KMS-11 (cell line): Measurements from ENCODE around the gene CUL4A.

Source experiments
- H2AFZ ChIP-seq: fragments of 200-600 bp; sonication (generic); 2 replicates; pipeline ENCODE4 v1.6.1; 2016; ENCODE audit warnings: antibody characterized with exemption, mixed run types, low read depth
- H3K27ac ChIP-seq: fragments of 200-600 bp; sonication (generic); 2 replicates; pipeline ENCODE4 v1.6.1; 2016; ENCODE audit warnings: mild to moderate bottlenecking, mixed run types
- H3K27me3 ChIP-seq: fragments of 200-600 bp; sonication (generic); 2 replicates; pipeline ENCODE4 v1.6.1; 2017; ENCODE audit warnings: mild to moderate bottlenecking, low read depth, mixed run types, moderate library complexity; ENCODE audit not compliant: insufficient read depth
- H3K36me3 ChIP-seq: fragments of 200-600 bp; sonication (generic); 2 replicates; pipeline ENCODE4 v1.6.1; 2017; ENCODE audit warnings: mild to moderate bottlenecking, mixed run types; ENCODE audit not compliant: insufficient read depth
- H3K4me1 ChIP-seq: fragments of 200-600 bp; sonication (generic); 2 replicates; pipeline ENCODE4 v1.6.1; 2016; ENCODE audit warnings: mild to moderate bottlenecking, low read depth, mixed run types; ENCODE audit not compliant: poor library complexity, severe bottlenecking
- H3K4me2 ChIP-seq: fragments of 200-600 bp; sonication (generic); 2 replicates; pipeline ENCODE4 v1.7.0; 2016; ENCODE audit warnings: mild to moderate bottlenecking, mixed run types
- H3K4me3 ChIP-seq: fragments of 200-600 bp; sonication (generic); IDR thresholded peaks from 2 replicates; pipeline ENCODE4 v1.6.1; 2017; ENCODE audit warnings: low read depth, low read length, mixed read lengths; ENCODE audit not compliant: insufficient read depth
- H3K79me2 ChIP-seq: fragments of 200-600 bp; sonication (generic); 2 replicates; pipeline ENCODE4 v1.6.1; 2016; ENCODE audit warnings: low read depth, mixed run types; ENCODE audit not compliant: insufficient read depth
- H3K9ac ChIP-seq: fragments of 200-600 bp; sonication (generic); 2 replicates; pipeline ENCODE4 v1.6.1; 2016; ENCODE audit warnings: mild to moderate bottlenecking, mixed run types
- H4K20me1 ChIP-seq: fragments of 200-600 bp; sonication (generic); 2 replicates; pipeline ENCODE4 v1.6.1; 2016; ENCODE audit warnings: mild to moderate bottlenecking, mixed run types; ENCODE audit not compliant: insufficient read depth
- CTCF ChIP-seq: fragments of 200-600 bp; sonication (generic); conservative IDR thresholded peaks from 2 replicates; pipeline ENCODE4 v1.6.1; 2017; ENCODE audit warnings: low read depth, mild to moderate bottlenecking, antibody characterized with exemption, low read length, moderate library complexity, mixed read lengths

The CUL4A gene

GRCh38 chr13:113167155-113167554 is 42.3 kb upstream of the CUL4A start:
- H3K27ac ChIP-seq: no peak overlapping the region
- H3K36me3 ChIP-seq: no peaks in the 10 kb centered on the region
- no peak overlapping the region for H3K9ac ChIP-seq
- H2AFZ ChIP-seq: no peak overlapping the region
- H4K20me1 ChIP-seq: no peaks in the 10 kb centered on the region
- no peak for TF ChIP-seq CTCF
- H3K79me2 ChIP-seq: no peaks in the 10 kb centered on the region
- H3K27me3 ChIP-seq: peaks cover 4% of the 10 kb centered on the region; the same call in 1 of the 2 replicates
- no peak overlapping the region for H3K4me2 ChIP-seq
- H3K4me3 ChIP-seq: no peak overlapping the region
- H3K4me1 ChIP-seq: no peaks in the 10 kb centered on the region

GRCh38 chr13:113167575-113167974 is 41.8 kb upstream of the CUL4A start:
- Histone ChIP-seq H2AFZ (no peak overlapping the region), H3K27me3 (peaks cover 4% of the 10 kb centered on the region; the same call in 1 of the 2 replicates), H3K79me2 (no peaks in the 10 kb centered on the region), H3K9ac (no peak overlapping the region), H3K27ac (no peak overlapping the region), H3K36me3 (no peaks in the 10 kb centered on the region), H3K4me2 (no peak overlapping the region), H3K4me3 (no peak overlapping the region), H4K20me1 (no peaks in the 10 kb centered on the region), H3K4me1 (no peaks in the 10 kb centered on the region)
- TF ChIP-seq CTCF: no peak

GRCh38 chr13:113168211-113168610 is 41.2 kb upstream of the CUL4A start:
- Histone ChIP-seq H3K4me1 (no peaks in the 10 kb centered on the region), H3K4me3 (no peak overlapping the region), H3K79me2 (no peaks in the 10 kb centered on the region), H3K36me3 (no peaks in the 10 kb centered on the region), H3K4me2 (no peak overlapping the region), H3K9ac (no peak overlapping the region), H3K27me3 (peaks cover 4% of the 10 kb centered on the region; the same call in 1 of the 2 replicates), H3K27ac (no peak overlapping the region), H4K20me1 (no peaks in the 10 kb centered on the region), H2AFZ (no peak overlapping the region)
- TF ChIP-seq CTCF: no peak

GRCh38 chr13:113169277-113170272 is 39.8 kb upstream of the CUL4A start:
- no peak overlapping the region for H2AFZ ChIP-seq
- no peaks in the 10 kb centered on the region for H4K20me1 ChIP-seq
- no peak overlapping the region for H3K4me3 ChIP-seq
- no peak overlapping the region for H3K27ac ChIP-seq
- no peak for TF ChIP-seq CTCF
- no peak overlapping the region for H3K9ac ChIP-seq
- no peaks in the 10 kb centered on the region for H3K4me1 ChIP-seq
- H3K79me2 ChIP-seq: no peaks in the 10 kb centered on the region
- H3K4me2 ChIP-seq: no peak overlapping the region
- H3K36me3 ChIP-seq: no peaks in the 10 kb centered on the region
- H3K27me3 ChIP-seq: no peaks in the 10 kb centered on the region
